WTC11 (cell line): Measurements from ENCODE around the gene DGKZ. TPM values are rescaled to one million over a fixed set of nuclear protein-coding genes. Genes with fewer than 3 reads are reported as not detected.

Experiments
- CBFB ChIP-seq: sonication (generic); formaldehyde crosslinking; IDR thresholded peaks from 2 replicates; pipeline ENCODE4 v1.8.1; 2022; ENCODE audit warnings: mild to moderate bottlenecking, low read depth, missing genetic modification reagents
- ELF4 ChIP-seq: sonication (generic); formaldehyde crosslinking; IDR thresholded peaks from 2 replicates; pipeline ENCODE4 v1.8.1; 2022; ENCODE audit warnings: low read depth, mild to moderate bottlenecking, moderate library complexity, missing genetic modification reagents
- ESRRA ChIP-seq: sonication (generic); formaldehyde crosslinking; IDR thresholded peaks from 2 replicates; pipeline ENCODE4 v1.8.1; 2022; ENCODE audit warnings: mild to moderate bottlenecking, missing genetic modification reagents, borderline replicate concordance
- FOXJ3 ChIP-seq: sonication (generic); formaldehyde crosslinking; IDR thresholded peaks from 2 replicates; pipeline ENCODE4 v1.9.0; 2021; ENCODE audit warnings: missing genetic modification reagents, mild to moderate bottlenecking, borderline replicate concordance
- FOXP1 ChIP-seq: sonication (generic); formaldehyde crosslinking; IDR thresholded peaks from 2 replicates; pipeline ENCODE4 v1.8.0; 2022; ENCODE audit warnings: missing genetic modification reagents, mild to moderate bottlenecking, moderate library complexity, borderline replicate concordance
- FOXP4 ChIP-seq: sonication (generic); formaldehyde crosslinking; IDR thresholded peaks from 2 replicates; pipeline ENCODE4 v1.8.0; 2022; ENCODE audit warnings: mild to moderate bottlenecking, missing genetic modification reagents
- GABPB1 ChIP-seq: sonication (generic); formaldehyde crosslinking; IDR thresholded peaks from 2 replicates; pipeline ENCODE4 v1.8.1; 2023; ENCODE audit warnings: mild to moderate bottlenecking, missing genetic modification reagents
- GTF2I ChIP-seq: fragments of 250-450 bp; sonication (Bioruptor Pico); conservative IDR thresholded peaks from 2 replicates; pipeline ENCODE4 v1.4.0; 2021; ENCODE audit warnings: mild to moderate bottlenecking
- JAZF1 ChIP-seq: fragments of 250-450 bp; sonication (Bioruptor Pico); IDR thresholded peaks from 2 replicates; pipeline ENCODE4 v1.9.0; 2021; ENCODE audit warnings: moderate library complexity, mild to moderate bottlenecking, inconsistent platforms
- JUN ChIP-seq: sonication (generic); formaldehyde crosslinking; IDR thresholded peaks from 2 replicates; pipeline ENCODE4 v1.8.0; 2023; ENCODE audit warnings: mild to moderate bottlenecking, missing genetic modification reagents
- KAT7 ChIP-seq: sonication (generic); formaldehyde crosslinking; IDR thresholded peaks from 2 replicates; pipeline ENCODE4 v1.8.1; 2023; ENCODE audit warnings: missing genetic modification reagents, mild to moderate bottlenecking, borderline replicate concordance
- MAX ChIP-seq: sonication (generic); formaldehyde crosslinking; IDR thresholded peaks from 2 replicates; pipeline ENCODE4 v1.8.0; 2022; ENCODE audit warnings: mild to moderate bottlenecking, missing genetic modification reagents
- MXD4 ChIP-seq: fragments of 250-450 bp; sonication (Bioruptor Pico); IDR thresholded peaks from 2 replicates; pipeline ENCODE4 v1.8.0; 2021; ENCODE audit warnings: mild to moderate bottlenecking, moderate library complexity, borderline replicate concordance
- MYBL2 ChIP-seq: sonication (generic); formaldehyde crosslinking; IDR thresholded peaks from 2 replicates; pipeline ENCODE4 v1.8.1; 2023; ENCODE audit warnings: mild to moderate bottlenecking, moderate library complexity, missing genetic modification reagents
- NFE2L1 ChIP-seq: sonication (generic); formaldehyde crosslinking; IDR thresholded peaks from 2 replicates; pipeline ENCODE4 v1.8.1; 2023; ENCODE audit warnings: missing genetic modification reagents
- NFYB ChIP-seq: sonication (generic); formaldehyde crosslinking; conservative IDR thresholded peaks from 2 replicates; pipeline ENCODE4 v1.8.0; 2022; ENCODE audit warnings: low read depth, missing genetic modification reagents
- NR3C1 ChIP-seq: sonication (generic); formaldehyde crosslinking; conservative IDR thresholded peaks from 2 replicates; pipeline ENCODE4 v1.8.1; 2023; ENCODE audit warnings: low read depth, mild to moderate bottlenecking, missing genetic modification reagents
- PREB ChIP-seq: sonication (generic); formaldehyde crosslinking; IDR thresholded peaks from 2 replicates; pipeline ENCODE4 v1.8.1; 2022; ENCODE audit warnings: mild to moderate bottlenecking, missing genetic modification reagents, moderate library complexity, borderline replicate concordance
- SMAD3 ChIP-seq: sonication (generic); formaldehyde crosslinking; IDR thresholded peaks from 2 replicates; pipeline ENCODE4 v1.8.0; 2022; ENCODE audit warnings: missing genetic modification reagents, mild to moderate bottlenecking, borderline replicate concordance
- SOX15 ChIP-seq: fragments of 250-450 bp; sonication (Bioruptor Pico); IDR thresholded peaks from 2 replicates; pipeline ENCODE4 v1.9.0; 2021; ENCODE audit warnings: mild to moderate bottlenecking
- ZNF219 ChIP-seq: sonication (generic); formaldehyde crosslinking; IDR thresholded peaks from 2 replicates; pipeline ENCODE4 v1.8.0; 2023; ENCODE audit warnings: missing genetic modification reagents, mild to moderate bottlenecking, borderline replicate concordance
- ZNF423 ChIP-seq: fragments of 250-450 bp; sonication (Bioruptor Pico); IDR thresholded peaks from 2 replicates; pipeline ENCODE4 v2.1.2; 2022; ENCODE audit warnings: mild to moderate bottlenecking, moderate library complexity
- total RNA-seq: library from RNA; stranded (reverse); gene quantifications from 3 replicates; pipeline ENCODE4 v1.2.3, GENCODE V29; 2021
- TF ChIP-seq, protein P1 (sequence below): sonication (generic); formaldehyde crosslinking; IDR thresholded peaks from 2 replicates; pipeline ENCODE4 v1.8.0; 2023; ENCODE audit warnings: mild to moderate bottlenecking, missing genetic modification reagents
- TF ChIP-seq, protein P2 (sequence below): sonication (generic); formaldehyde crosslinking; IDR thresholded peaks from 2 replicates; pipeline ENCODE4 v1.8.1; 2023; ENCODE audit warnings: mild to moderate bottlenecking, moderate library complexity, missing genetic modification reagents
- TF ChIP-seq, protein P3 (sequence below): sonication (generic); formaldehyde crosslinking; IDR thresholded peaks from 2 replicates; pipeline ENCODE4 v1.8.1; 2023; ENCODE audit warnings: mild to moderate bottlenecking, missing genetic modification reagents, moderate library complexity
- TF ChIP-seq, protein P4 (sequence below): sonication (generic); formaldehyde crosslinking; IDR thresholded peaks from 2 replicates; pipeline ENCODE4 v1.8.1; 2023; ENCODE audit warnings: mild to moderate bottlenecking, missing genetic modification reagents

The DGKZ gene
- total RNA-seq, 1 experiment from 2014 or later, result 139 TPM

DNA sequence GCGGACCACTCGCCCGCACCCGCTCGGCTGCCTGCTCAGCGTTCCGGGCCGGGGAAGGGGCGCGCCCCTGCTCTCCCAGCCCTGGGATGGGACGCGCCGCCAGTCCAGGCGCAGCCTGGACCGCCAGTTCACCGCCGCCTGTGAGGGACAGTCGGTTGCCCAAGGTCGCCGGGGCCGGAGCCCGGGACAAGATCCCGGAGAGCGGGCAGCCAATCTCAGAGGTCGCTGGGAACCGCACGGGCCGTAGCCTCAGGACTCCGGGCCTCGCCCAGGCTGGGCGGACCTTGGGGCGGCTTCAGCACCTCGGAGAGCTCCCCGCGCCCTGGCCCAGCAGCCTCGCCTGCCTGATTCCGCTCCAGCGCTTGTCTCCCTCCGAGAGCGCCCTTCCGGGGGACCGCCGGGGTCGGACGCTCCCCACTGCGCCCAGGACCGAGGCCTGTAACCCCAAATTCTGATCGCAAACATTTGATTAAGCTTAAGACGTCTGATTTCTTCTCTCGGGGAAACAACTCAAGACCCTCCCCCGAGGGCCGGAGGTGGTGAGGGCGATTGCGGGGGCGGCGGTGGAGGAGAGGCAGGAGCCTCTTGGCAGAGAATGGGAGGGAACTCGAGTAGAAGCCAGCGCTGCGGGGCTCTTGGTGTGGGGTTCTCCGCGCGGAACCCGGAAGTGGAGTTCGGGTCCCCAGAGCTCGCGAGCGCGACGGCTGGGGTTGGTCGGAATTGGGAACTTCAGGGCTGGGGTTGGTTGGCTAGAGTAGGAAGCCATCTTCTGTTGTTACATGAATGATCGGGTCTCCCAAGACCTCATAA lies 45.4 kb downstream of the DGKZ start (continued):
- TF ChIP-seq FOXP4 (peak; percentile 98), MYBL2 (CRISPR knock-in tag) (peak; percentile 94), MXD4 (CRISPR knock-in tag) (no peak), SOX15 (no peak), FOXP1 (CRISPR knock-in tag) (peak; percentile 98), PREB (CRISPR knock-in tag) (peak; percentile 97), NR3C1 (CRISPR knock-in tag) (no peak; the same call in 1 of the 2 replicates), FOXJ3 (CRISPR knock-in tag) (no peak), JAZF1 (CRISPR knock-in tag) (no peak), MAX (peak; percentile 88), SMAD3 (CRISPR knock-in tag) (peak; percentile 97), JUN (CRISPR knock-in tag) (peak; percentile 97), NFE2L1 (CRISPR knock-in tag) (peak; percentile 95), GABPB1 (CRISPR knock-in tag) (peak; percentile 89), GTF2I (CRISPR knock-in tag) (no peak), ZNF423 (peak; percentile 68), ELF4 (no peak), ESRRA (CRISPR knock-in tag) (peak; percentile 91; the same call in 1 of the 2 replicates), CBFB (CRISPR knock-in tag) (0 out of 2 replicates have a peak, but pooled peaks have one; percentile 43), ZNF219 (CRISPR knock-in tag) (peak; percentile 96; the same call in 1 of the 2 replicates), KAT7 (CRISPR knock-in tag) (peak; percentile 82; the same call in 1 of the 2 replicates), NFYB (CRISPR knock-in tag) (peak; percentile 35; the same call in 1 of the 2 replicates)
- TF ChIP-seq, protein P1, sequence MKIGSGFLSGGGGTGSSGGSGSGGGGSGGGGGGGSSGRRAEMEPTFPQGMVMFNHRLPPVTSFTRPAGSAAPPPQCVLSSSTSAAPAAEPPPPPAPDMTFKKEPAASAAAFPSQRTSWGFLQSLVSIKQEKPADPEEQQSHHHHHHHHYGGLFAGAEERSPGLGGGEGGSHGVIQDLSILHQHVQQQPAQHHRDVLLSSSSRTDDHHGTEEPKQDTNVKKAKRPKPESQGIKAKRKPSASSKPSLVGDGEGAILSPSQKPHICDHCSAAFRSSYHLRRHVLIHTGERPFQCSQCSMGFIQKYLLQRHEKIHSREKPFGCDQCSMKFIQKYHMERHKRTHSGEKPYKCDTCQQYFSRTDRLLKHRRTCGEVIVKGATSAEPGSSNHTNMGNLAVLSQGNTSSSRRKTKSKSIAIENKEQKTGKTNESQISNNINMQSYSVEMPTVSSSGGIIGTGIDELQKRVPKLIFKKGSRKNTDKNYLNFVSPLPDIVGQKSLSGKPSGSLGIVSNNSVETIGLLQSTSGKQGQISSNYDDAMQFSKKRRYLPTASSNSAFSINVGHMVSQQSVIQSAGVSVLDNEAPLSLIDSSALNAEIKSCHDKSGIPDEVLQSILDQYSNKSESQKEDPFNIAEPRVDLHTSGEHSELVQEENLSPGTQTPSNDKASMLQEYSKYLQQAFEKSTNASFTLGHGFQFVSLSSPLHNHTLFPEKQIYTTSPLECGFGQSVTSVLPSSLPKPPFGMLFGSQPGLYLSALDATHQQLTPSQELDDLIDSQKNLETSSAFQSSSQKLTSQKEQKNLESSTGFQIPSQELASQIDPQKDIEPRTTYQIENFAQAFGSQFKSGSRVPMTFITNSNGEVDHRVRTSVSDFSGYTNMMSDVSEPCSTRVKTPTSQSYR, result peak; percentile 93
- TF ChIP-seq, protein P2, sequence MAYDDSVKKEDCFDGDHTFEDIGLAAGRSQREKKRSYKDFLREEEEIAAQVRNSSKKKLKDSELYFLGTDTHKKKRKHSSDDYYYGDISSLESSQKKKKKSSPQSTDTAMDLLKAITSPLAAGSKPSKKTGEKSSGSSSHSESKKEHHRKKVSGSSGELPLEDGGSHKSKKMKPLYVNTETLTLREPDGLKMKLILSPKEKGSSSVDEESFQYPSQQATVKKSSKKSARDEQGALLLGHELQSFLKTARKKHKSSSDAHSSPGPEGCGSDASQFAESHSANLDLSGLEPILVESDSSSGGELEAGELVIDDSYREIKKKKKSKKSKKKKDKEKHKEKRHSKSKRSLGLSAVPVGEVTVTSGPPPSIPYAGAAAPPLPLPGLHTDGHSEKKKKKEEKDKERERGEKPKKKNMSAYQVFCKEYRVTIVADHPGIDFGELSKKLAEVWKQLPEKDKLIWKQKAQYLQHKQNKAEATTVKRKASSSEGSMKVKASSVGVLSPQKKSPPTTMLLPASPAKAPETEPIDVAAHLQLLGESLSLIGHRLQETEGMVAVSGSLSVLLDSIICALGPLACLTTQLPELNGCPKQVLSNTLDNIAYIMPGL, result no peak; the same call in 1 of the 2 replicates
- TF ChIP-seq, protein P3, sequence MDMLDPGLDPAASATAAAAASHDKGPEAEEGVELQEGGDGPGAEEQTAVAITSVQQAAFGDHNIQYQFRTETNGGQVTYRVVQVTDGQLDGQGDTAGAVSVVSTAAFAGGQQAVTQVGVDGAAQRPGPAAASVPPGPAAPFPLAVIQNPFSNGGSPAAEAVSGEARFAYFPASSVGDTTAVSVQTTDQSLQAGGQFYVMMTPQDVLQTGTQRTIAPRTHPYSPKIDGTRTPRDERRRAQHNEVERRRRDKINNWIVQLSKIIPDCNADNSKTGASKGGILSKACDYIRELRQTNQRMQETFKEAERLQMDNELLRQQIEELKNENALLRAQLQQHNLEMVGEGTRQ (CRISPR knock-in tag), result 0 out of 2 replicates have a peak, but pooled peaks have one; percentile 39
- TF ChIP-seq, protein P4, sequence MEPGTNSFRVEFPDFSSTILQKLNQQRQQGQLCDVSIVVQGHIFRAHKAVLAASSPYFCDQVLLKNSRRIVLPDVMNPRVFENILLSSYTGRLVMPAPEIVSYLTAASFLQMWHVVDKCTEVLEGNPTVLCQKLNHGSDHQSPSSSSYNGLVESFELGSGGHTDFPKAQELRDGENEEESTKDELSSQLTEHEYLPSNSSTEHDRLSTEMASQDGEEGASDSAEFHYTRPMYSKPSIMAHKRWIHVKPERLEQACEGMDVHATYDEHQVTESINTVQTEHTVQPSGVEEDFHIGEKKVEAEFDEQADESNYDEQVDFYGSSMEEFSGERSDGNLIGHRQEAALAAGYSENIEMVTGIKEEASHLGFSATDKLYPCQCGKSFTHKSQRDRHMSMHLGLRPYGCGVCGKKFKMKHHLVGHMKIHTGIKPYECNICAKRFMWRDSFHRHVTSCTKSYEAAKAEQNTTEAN (CRISPR knock-in tag), result peak; percentile 98
